Hepatic stellate cell (primary cell): Measurements from ENCODE around the gene INO80E.

ENCODE experiments used
- DNase-seq: peaks from one replicate; pipeline ENCODE4 v3.0.0; 2011; ENCODE audit warnings: low spot score

Gene INO80E

GRCh38 chr16:29993191-29993902 is 2.7 kb upstream of the INO80E start:
- no peak for DNase-seq

GRCh38 chr16:29993903-29994599 is 2.0 kb upstream of the INO80E start:
- DNase-seq: no peak

GRCh38 chr16:29994600-29995323 is 1.3 kb upstream of the INO80E start:
- DNase-seq: peak; percentile 71

- DNase-seq: peak; percentile 95
Observed at GRCh38 chr16:29995324-29995910, 624 bp upstream of the INO80E start, which contains the start of gene HIRIP3. Gene HIRIP3 (minus strand): TSS chr16:29995617. CDS start chr16:29995605, 12 bp downstream.

GRCh38 chr16:29996766-29997250 is 767 bp downstream of the INO80E start:
- no peak for DNase-seq

GRCh38 chr16:29999605-30000004 is 3.6 kb downstream of the INO80E start:
- no peak for DNase-seq

- no peak for DNase-seq
Observed at GRCh38 chr16:30000735-30001631, 4.9 kb downstream of the INO80E start.

GRCh38 chr16:30002614-30003346 is 6.7 kb downstream of the INO80E start:
- DNase-seq: no peak

- no peak for DNase-seq
Observed at GRCh38 chr16:30003670-30004423, 7.8 kb downstream of the INO80E start.

GRCh38 chr16:30004424-30004776 is 8.4 kb downstream of the INO80E start:
- DNase-seq: no peak

- DNase-seq: no peak
Observed at GRCh38 chr16:30004811-30005242, 8.8 kb downstream of the INO80E start.

GRCh38 chr16:30005341-30006094 is 9.5 kb downstream of the INO80E start:
- DNase-seq: peak; percentile 87

- DNase-seq: no peak
Observed at GRCh38 chr16:30006095-30006473, 10.0 kb downstream of the INO80E start.

- DNase-seq: no peak
Observed at GRCh38 chr16:30006659-30007377, 10.8 kb downstream of the INO80E start.

GRCh38 chr16:30007378-30007895 is 11.4 kb downstream of the INO80E start:
- DNase-seq: no peak

- DNase-seq: no peak
Observed at GRCh38 chr16:30009085-30009862, 13.2 kb downstream of the INO80E start.
